ENCODE measurements around the gene MTRF1.
"Not testable (repeated sequence)": the region's sequence is repeated elsewhere in the genome, so short reads cannot be mapped to it uniquely, and the experiment has no call there.

The MTRF1 gene

GRCh38 chr13:41222259-41222852 lies 41.0 kb downstream of the MTRF1 start:
- DNase-seq (ENCODE audit: low spot score): peak; percentile 62

- no peak for DNase-seq (ENCODE audit: low spot score)
Measured at GRCh38 chr13:41220401-41220800, 43.0 kb downstream of the MTRF1 start.

- DNase-seq (ENCODE audit: low spot score): no peak
Measured at GRCh38 chr13:41216160-41216559, 47.2 kb downstream of the MTRF1 start.

- DNase-seq (ENCODE audit: low spot score): no peak
Measured at GRCh38 chr13:41213919-41214318, 49.5 kb downstream of the MTRF1 start.

GRCh38 chr13:41213316-41213715 lies 50.1 kb downstream of the MTRF1 start:
- DNase-seq (ENCODE audit: low spot score): no peak

DNA sequence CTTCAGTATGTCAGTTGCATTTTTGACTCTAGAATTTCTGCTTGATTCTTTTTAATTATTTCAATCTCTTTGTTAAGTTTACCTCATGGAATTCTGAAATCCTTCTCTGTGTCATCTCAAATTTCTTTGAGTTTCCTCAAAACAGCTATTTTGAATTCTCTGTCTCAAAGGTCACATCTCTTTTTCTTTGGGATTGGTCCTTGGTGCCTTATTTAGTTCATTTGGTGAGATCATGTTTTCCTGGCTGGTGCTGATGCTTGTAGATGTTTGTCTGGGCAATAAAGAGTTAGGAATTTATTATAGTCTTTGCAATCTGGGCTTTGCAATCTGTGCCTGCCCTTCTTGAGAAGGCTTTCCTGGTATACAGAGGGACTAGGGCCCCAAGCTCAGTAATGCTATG lies 50.5 kb downstream of the MTRF1 start:
- DNase-seq (ENCODE audit: low spot score): no peak

- DNase-seq (ENCODE audit: low spot score): no peak
Measured at GRCh38 chr13:41211062-41211461, 52.3 kb downstream of the MTRF1 start.

DNA sequence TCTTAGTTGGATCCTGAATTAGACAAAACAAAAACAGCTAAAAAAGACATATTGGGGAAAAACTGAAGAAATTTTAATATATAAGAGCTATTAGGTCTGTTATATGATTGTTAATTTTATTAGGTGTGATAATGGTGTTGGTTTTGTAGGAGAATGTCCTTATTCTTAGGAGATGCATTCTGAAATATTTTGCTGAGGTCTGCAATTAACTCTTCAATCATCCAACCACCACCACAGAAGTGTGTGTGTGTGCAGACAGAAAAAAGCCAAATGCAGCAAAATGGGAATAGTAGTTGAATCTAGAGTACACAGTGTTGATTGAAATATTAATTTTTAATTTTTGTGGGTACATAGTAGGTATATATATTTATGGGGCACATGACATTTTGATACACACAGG lies 56.9 kb downstream of the MTRF1 start:
- no peak for DNase-seq (ENCODE audit: low spot score)

- DNase-seq (ENCODE audit: low spot score): no peak
Measured at GRCh38 chr13:41203810-41204209, 59.6 kb downstream of the MTRF1 start.

- no peak for DNase-seq (ENCODE audit: low spot score)
Measured at GRCh38 chr13:41200126-41200525, 63.2 kb downstream of the MTRF1 start.

- DNase-seq (ENCODE audit: low spot score): no peak
Measured at GRCh38 chr13:41199526-41199925, 63.9 kb downstream of the MTRF1 start.

- peak; percentile 15 for DNase-seq (ENCODE audit: low spot score)
Measured at GRCh38 chr13:41199079-41199478, 64.3 kb downstream of the MTRF1 start.

DNA sequence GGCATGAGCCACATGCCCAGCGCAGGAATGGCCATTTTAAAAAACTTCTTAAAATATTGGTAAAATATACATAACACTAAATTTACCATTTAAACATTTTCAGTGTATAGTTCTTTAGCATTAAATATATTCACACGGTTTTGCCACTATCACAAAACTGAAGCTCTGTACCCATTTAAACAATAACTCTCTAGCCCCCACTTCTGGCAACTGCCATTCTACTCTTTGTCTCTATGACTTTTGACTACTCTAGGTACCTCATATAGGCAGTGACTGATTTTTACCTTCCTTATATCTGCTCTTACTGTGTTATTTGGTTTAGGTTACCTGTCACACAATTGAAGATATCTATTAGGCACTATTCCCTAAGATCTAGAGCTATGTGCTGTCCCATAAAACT lies 66.8 kb downstream of the MTRF1 start:
- DNase-seq (ENCODE audit: low spot score): no peak

DNA sequence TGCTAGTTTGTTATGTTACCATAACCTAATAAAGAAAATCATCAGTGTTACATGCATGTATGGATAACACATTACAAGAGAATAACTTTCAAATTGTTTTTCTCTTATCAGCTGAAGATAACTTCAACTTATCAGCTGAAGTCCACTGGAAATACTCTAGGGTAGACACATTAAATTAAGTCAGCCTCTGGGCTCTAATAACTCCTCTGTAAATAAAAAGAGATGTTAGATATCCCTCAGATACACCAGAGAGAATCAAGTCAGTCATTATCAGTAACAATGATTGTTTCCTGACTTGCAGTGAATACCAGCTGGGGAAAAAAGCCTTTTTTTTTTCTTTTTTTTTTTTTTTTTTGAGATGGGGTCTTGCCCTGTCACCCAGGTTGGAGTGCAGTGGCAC lies 67.4 kb downstream of the MTRF1 start:
- no peak for DNase-seq (ENCODE audit: low spot score)

DNA sequence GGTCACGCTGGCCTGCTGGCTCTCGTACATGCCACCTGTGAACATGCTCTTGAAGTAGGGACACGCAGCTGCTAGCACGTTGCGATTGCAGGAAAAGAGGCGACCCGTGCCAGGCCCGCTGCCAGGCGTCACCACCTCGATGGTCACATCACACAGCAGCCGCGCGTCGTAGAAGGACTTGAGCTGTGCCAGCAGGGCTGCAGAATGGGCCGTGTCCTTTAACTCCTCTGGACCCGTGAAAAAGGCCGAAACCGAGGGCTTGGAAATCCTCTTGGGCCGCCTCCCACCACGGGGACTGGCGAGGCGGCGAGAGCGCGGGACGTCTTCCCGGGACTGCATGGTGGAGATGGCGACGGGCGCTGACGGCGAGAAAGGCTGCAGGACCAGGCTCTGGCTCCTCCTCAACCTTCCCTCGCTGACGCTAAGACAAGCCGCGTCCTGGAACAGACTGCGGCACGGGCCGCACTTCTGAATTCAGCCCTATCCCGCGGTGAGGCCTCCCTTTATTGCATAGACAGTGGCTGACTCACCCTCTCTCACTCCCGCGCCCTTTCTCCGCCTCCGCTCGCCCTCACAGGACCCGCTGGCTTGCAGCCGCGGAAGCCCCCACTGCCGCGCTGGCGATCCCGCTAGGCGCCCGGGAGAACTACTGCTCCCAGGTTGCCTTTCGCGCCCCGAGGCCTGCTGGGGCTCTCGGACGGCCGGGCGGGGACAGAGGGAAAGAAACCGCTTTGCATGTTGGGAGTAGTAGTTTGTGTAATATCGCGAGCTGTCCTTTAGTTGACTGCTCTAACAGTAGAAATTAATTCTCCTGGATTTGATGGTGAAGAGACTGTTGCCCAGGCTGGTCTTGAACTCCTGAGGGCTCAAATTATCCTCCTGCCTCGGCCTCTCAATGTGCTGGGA lies 69.2 kb downstream of the MTRF1 start, which contains the start of gene KBTBD7:
Gene KBTBD7, minus strand, starts transcription at position 651 of the 906 bp plus-strand sequence. Its CDS starts 312 bp downstream, at position 339.
- DNase-seq (ENCODE audit: low spot score): peak; percentile 95

DNA sequence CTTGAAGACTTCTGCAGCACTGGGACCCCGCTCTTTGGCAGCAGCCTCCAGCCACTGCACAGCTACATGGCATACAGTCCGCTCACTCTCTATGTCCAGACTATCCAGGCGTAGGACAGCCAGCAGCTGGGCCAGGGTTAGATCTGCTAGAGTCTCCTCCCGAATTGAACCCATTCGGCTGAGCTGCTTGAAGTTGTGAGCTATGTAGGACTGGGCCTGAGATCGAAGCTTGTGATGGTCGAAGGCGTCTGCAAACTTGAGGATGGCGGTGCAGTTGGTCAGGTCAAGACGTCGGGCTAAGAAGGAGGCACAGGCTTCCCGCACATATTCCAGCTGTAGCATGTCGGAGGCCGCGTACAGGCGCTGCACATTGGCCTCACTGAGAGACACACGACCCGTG lies 69.9 kb downstream of the MTRF1 start:
- no peak for DNase-seq (ENCODE audit: low spot score)

DNA sequence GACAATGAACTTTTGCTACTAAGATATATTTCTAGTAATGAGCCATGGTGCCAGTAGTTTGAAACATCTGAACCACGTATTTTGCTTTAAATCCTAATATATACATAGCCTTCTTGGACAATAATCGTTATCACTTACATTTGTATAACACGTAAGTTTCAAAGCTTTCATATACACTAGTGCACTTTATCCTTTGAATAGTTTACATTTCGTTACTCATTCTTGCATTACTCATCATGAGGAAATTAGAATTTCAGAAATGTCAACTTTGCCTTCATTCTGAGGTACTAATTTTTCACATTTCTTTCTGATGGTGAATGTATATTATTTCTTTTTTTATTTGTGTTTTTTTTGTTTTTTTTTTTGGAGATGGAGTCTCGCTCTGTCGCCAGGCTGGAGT lies 74.8 kb downstream of the MTRF1 start:
- no peak for DNase-seq (ENCODE audit: low spot score)

DNA sequence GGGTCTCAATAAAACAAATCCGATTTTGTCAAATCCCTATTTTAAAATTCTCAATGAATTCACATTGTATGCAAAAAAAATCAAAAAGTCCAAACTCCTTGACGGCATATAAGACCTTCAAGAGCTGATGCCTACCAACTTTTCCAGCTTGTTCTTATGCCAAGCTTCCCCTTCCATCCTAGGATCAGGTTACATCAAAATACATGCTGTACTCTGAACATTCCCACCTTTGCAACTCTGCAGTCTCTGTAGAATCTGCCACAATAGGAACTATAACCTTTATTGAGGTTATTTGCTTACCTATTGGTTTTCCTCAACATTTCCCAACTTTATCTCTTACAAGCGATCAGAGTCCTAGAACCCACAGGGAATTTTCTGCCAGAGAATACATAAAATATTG lies 76.9 kb downstream of the MTRF1 start:
- DNase-seq (ENCODE audit: low spot score): no peak

DNA sequence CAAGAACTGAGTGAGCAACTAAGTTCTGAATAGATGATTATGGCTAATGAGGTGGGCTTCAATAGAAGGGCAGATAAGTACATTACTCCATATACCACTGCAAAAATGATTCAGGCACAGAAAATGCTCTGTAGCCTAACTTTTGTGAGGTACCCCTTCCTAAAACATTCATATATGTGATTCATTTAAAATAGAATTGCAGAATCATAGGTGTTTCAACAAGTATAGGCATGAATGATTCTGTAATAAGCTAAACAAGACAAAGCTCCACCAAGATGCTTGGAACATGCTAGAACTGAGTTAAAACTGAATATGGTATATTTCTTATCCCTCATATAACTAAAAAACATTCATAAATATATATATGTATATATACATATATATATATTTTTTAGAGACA lies 81.1 kb downstream of the MTRF1 start:
- DNase-seq (ENCODE audit: low spot score): no peak

- DNase-seq (ENCODE audit: low spot score): peak; percentile 50
Measured at GRCh38 chr13:41179593-41180250, 83.7 kb downstream of the MTRF1 start.

- DNase-seq (ENCODE audit: low spot score): peak; percentile 62
Measured at GRCh38 chr13:41178040-41178439, 85.3 kb downstream of the MTRF1 start.

- no peak for DNase-seq (ENCODE audit: low spot score)
Measured at GRCh38 chr13:41177616-41178015, 85.8 kb downstream of the MTRF1 start.

DNA sequence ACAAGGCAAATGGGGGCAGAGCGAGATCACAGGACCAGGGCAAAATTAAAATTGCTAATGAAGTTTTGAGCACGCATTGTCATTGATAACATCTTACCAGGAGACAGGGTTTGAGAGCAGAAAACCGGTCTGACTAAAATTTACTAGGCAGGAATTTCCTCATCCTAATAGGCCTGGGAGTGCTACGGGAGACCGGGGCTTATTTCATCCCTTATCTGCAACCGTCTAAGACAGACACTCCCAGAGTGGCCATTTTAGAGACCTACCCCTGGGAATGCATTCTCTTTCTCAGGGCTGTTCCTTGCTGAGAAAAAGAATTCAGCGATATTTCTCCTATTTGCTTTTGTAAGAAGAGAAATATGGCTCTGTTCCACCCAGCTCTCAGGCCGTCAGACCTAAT lies 87.8 kb downstream of the MTRF1 start:
- DNase-seq (ENCODE audit: low spot score): not testable (repeated sequence)
